ENCODE measurements around the gene CAMTA1. TPM values are rescaled to one million over a fixed set of nuclear protein-coding genes. Genes with fewer than 3 reads are reported as not detected.

Gene CAMTA1
- total and polyA plus RNA-seq, 8 donors = 42.8 to 213 (median 118) TPM

DNA sequence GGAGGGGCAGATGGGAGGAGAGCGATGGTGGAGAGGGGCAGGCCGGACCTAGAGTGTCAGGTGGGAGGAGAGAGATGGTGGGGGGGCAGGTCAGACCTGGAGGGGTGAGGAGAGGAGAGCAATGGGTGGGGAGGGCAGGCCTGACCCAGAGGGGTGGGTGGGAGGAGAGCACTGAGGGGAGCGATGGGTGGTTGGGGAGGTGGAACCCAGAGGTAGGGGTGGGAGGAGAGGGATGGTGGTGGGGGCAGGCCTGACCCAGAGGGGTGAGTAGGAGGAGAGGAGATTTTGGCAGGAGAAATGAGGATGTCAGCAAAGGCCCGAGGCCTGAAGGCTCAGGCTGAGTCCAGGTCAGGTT, 828.6 kb downstream of the CAMTA1 start:
- TF ChIP-seq EP300 (IDR thresholded peaks at IDR 0.05) (no peak), POLR2A (IDR thresholded peaks at IDR 0.05) (no peak), POLR2AphosphoS5 (IDR thresholded peaks at IDR 0.05) (no peak)
- TF ChIP-seq, protein P1, sequence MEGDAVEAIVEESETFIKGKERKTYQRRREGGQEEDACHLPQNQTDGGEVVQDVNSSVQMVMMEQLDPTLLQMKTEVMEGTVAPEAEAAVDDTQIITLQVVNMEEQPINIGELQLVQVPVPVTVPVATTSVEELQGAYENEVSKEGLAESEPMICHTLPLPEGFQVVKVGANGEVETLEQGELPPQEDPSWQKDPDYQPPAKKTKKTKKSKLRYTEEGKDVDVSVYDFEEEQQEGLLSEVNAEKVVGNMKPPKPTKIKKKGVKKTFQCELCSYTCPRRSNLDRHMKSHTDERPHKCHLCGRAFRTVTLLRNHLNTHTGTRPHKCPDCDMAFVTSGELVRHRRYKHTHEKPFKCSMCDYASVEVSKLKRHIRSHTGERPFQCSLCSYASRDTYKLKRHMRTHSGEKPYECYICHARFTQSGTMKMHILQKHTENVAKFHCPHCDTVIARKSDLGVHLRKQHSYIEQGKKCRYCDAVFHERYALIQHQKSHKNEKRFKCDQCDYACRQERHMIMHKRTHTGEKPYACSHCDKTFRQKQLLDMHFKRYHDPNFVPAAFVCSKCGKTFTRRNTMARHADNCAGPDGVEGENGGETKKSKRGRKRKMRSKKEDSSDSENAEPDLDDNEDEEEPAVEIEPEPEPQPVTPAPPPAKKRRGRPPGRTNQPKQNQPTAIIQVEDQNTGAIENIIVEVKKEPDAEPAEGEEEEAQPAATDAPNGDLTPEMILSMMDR (IDR thresholded peaks at IDR 0.05) = no peak
- 76 to 88% (median 82%) methylated on average over 4 of the region's 4 CpGs for WGBS, 5 donors
- Histone ChIP-seq H3K9me3 (no peaks in the 10 kb centered on the region), H3K4me1 (no peaks in the 10 kb centered on the region), H3K27ac (no peak overlapping the region), H3K36me3 (no peaks in the 10 kb centered on the region), H3K4me3 (no peak overlapping the region), H3K27me3 (peaks cover 0 to 39% (median 0%) of the 10 kb centered on the region in 3 donors)
- no peak for DNase-seq
- intact Hi-C loops (cut with DNase I; ENCODE audit: low total_unique reads) = no loop called here

DNA sequence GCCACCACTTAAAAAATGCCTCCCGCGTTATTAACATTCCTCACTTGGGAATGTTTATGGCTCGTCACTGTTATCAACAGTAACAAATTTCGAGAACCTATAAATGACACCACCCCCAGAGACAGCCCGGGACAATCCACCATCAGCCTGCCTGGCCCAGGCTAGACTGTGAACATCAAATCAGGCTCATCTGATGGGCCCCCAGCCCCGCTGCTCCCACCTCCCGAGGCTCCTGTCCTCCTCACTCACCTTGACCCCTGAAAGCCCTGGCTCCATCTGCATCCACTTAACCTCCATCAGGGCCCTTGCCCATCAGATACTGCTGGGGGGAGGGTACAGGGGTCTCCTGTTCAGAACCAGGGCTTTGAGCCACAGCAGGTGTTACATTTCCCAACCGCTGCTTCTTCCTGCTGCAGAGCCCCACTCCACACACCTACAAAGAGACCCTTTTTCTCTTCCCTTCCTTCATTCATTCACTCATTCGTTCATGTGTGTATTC, 829.4 kb downstream of the CAMTA1 start:
- no peak overlapping the region for H3K4me3 ChIP-seq
- no peak for DNase-seq
- no peak overlapping the region for H3K27ac ChIP-seq
- intact Hi-C loops (cut with DNase I; ENCODE audit: low total_unique reads) = no loop called here
- TF ChIP-seq POLR2A (IDR thresholded peaks at IDR 0.05) = no peak
- TF ChIP-seq EP300 (IDR thresholded peaks at IDR 0.05) = no peak
- no peak for TF ChIP-seq POLR2AphosphoS5 (IDR thresholded peaks at IDR 0.05)
- TF ChIP-seq, protein P1 (IDR thresholded peaks at IDR 0.05) = no peak
- H3K4me1 ChIP-seq = no peaks in the 10 kb centered on the region
- no peaks in the 10 kb centered on the region for H3K36me3 ChIP-seq
- H3K27me3 ChIP-seq = peaks cover 0 to 39% (median 0%) of the 10 kb centered on the region in 3 donors
- no peaks in the 10 kb centered on the region for H3K9me3 ChIP-seq
- 52 to 75% (median 59%) methylated on average over 9 of the region's 9 CpGs for WGBS, 5 donors

GRCh38 chr1:7615138-7615537, 829.9 kb downstream of the CAMTA1 start:
- Histone ChIP-seq H3K4me1 (no peaks in the 10 kb centered on the region), H3K27ac (no peak overlapping the region), H3K4me3 (no peak overlapping the region), H3K36me3 (no peaks in the 10 kb centered on the region), H3K9me3 (no peaks in the 10 kb centered on the region), H3K27me3 (peaks cover 0 to 35% (median 0%) of the 10 kb centered on the region in 3 donors)
- intact Hi-C loops (cut with DNase I; ENCODE audit: low total_unique reads) = no loop called here
- 64 to 81% (median 77%) methylated on average over 5 of the region's 5 CpGs for WGBS, 5 donors
- no peak for DNase-seq
- TF ChIP-seq EP300 (IDR thresholded peaks at IDR 0.05) = no peak
- TF ChIP-seq POLR2A (IDR thresholded peaks at IDR 0.05) = no peak

DNA sequence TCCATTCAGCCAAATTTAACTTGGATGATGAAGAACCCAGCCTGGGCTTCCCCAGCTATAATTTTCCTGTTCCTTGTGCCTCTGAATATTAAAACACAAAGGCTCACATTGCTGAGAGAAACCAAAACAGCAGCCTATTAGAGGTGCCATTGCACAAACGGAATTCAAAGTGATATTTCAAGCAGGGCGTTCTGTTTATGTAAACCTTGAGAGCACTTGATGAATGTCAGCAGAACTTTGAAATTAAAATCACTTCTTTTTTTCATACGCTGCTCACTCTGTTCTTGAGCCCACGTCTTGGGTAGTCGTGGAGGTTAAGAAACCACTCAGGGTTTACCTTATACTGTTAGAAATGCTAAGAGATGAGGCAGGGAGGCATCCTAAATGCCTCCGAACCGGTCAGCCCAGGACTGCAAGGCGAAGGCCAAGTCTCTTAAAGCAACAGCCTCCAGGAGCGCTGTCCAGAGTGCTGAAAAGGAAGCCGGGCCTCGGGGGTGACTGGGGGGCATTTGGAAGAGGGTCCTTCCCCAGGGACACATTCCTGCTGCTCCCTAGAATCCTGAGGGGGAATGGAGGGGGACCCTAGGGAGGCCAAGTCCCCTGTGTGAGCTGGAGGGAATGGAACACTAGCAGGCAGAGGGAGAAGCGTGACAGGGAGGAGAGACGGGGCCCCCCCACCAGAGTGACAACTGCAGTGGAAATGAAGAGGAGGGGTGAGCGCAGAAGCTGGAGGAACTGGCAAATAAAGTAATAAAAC, 831.0 kb downstream of the CAMTA1 start:
- H3K27ac ChIP-seq = no peak overlapping the region
- intact Hi-C loops (cut with DNase I; ENCODE audit: low total_unique reads) = no loop called here
- peak; percentile 52 to 75 for DNase-seq
- no peak for TF ChIP-seq EP300 (IDR thresholded peaks at IDR 0.05)
- no peaks in the 10 kb centered on the region for H3K36me3 ChIP-seq
- H3K4me1 ChIP-seq = no peaks in the 10 kb centered on the region
- H3K9me3 ChIP-seq = no peaks in the 10 kb centered on the region
- WGBS, 5 donors = 23 to 32% (median 30%) methylated on average over 14 of the region's 14 CpGs
- peaks cover 0 to 37% (median 7%) of the 10 kb centered on the region in 3 donors for H3K27me3 ChIP-seq
- no peak overlapping the region for H3K4me3 ChIP-seq

- H3K4me3 ChIP-seq = no peak overlapping the region
Observed at GRCh38 chr1:7616953-7617352, 831.7 kb downstream of the CAMTA1 start.

More at GRCh38 chr1:7616953-7617352, 831.7 kb downstream of the CAMTA1 start:
- intact Hi-C loops (cut with DNase I; ENCODE audit: low total_unique reads) = no loop called here
- Histone ChIP-seq H3K27ac (no peak overlapping the region), H3K4me1 (no peaks in the 10 kb centered on the region), H3K27me3 (peaks cover 0 to 39% (median 7%) of the 10 kb centered on the region in 3 donors), H3K9me3 (no peaks in the 10 kb centered on the region), H3K36me3 (no peaks in the 10 kb centered on the region)
- WGBS, 5 donors = 42 to 64% (median 57%) methylated on average over 10 of the region's 10 CpGs
- TF ChIP-seq, protein P1 (IDR thresholded peaks at IDR 0.05) = no peak
- no peak for TF ChIP-seq POLR2A (IDR thresholded peaks at IDR 0.05)
- DNase-seq = no peak

Data from stomach (tissue), 9 donors.